Dedifferentiated amniotic fluid mesenchymal stem cell (primary cell): Measurements from ENCODE around the gene PDHB.
A peak's percentile ranks its signal among the peaks of the same experiment; 100 is the strongest.
"Not testable (repeated sequence)": the region's sequence is repeated elsewhere in the genome, so short reads cannot be mapped to it uniquely, and the experiment has no call there.

ENCODE experiments used
- DNase-seq: peaks from one replicate; pipeline ENCODE4 v3.0.0-alpha.2; 2016; ENCODE audit errors: extremely low spot score

PDHB gene

DNA sequence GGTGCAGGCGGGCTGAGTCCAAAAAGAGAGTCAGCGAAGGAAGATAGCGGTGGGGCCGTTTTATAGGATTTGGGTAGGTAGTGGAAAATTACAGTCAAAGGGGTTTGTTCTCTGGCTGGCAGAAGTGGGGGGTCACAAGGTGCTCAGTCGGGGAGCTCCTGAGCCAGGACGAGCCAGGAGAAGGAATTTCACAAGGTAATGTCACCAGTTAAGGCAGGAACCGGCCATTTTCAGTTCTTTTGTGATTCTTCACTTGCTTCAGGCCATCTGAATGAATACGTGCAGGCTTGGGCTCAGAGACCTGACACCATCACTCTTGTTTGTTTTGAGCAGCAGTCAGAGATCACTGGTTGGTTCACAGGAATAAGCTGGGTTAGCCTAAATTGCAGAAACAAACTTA is 3.6 kb upstream of the PDHB start:
- not testable (repeated sequence) for DNase-seq

GRCh38 chr3:58434990-58435389 is 1.4 kb upstream of the PDHB start:
- DNase-seq: peak; percentile 62

GRCh38 chr3:58434511-58434910 is 879 bp upstream of the PDHB start:
- no peak for DNase-seq

DNA sequence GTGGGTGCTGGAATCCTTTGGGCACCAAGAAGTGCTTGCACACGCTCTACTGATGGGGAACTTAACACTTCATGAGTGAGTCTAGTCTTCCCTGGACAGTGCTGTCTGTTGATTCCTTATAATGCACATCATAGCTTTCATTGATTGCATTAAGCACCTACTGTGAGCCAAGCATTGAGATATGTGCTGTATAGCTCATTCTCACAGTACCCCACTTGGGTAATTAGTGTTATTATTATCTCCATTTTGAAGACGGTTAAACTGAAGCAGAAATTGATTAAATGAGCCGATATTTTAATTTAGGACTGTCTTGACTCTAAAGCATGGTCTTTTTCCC is 504 bp upstream of the PDHB start:
- DNase-seq: no peak

GRCh38 chr3:58432905-58433304 is 727 bp downstream of the PDHB start:
- no peak for DNase-seq

DNA sequence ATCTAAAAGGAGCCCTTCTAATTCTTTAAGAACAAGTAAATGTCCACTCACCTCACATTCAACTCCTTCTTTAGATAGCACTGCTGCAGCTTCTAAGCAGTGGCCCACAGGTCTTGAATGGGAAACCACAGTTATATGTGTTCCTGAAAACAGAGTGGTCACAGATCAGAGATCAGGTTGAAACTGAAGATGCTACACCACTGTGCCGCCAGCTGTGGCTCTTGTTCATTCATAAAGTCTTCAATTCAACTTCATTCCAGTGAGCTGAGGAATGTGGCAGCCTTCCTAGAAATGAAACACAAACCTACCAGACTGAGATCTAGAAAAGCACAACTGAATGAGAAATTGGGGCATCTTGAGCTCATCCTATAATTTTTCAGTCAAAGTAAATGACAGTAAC is 4.0 kb downstream of the PDHB start:
- no peak for DNase-seq

- no peak for DNase-seq
Observed at GRCh38 chr3:58427661-58428361, 5.8 kb downstream of the PDHB start.

- DNase-seq: no peak
Observed at GRCh38 chr3:58425782-58426181, 7.8 kb downstream of the PDHB start.

DNA sequence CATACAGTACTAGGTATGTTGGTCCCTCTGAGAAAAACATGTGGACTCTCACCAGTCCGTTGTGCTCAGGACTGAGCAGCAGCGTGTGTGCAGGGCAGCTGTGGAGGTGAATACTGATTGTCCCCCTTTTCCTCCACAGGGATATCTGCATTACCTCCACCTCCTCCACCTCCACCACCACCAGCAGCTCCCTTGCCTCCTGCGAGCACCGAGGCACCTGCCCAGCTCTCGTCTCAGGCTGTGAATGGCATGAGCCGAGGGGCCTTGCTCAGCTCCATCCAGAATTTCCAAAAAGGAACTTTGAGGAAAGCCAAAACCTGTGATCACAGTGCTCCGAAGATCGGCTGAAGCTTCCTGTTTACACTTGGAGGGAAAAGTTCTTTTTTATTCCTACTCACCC is 9.0 kb downstream of the PDHB start:
- no peak for DNase-seq

DNA sequence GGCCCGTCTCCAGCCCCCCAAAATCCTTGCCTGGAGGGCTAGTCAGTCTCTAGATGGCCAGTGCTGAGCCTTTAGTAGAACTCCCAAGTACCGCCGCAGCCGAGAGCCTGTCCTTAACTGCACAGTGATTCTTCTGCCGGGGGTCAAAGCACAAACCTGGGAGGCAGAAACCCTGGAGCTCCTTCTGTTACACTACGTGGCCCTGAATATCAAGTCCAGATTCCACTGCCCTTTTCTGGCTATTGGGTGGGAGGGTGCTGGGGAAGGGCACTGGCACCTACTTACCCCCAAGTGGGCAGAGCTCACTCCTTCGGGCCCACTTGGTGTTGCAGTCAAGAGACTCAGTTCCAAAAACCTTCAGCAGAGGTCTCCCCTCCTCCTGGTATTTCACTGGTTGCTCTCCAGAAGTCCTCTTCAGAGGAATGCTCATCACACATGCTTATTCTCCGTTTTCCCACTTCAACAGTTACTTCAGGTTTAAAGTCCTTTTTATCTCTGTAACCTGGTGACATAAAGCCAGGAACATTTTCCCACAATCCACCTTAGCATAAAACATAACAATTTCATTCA is 10.8 kb downstream of the PDHB start:
- no peak for DNase-seq

- DNase-seq: no peak
Observed at GRCh38 chr3:58421004-58421403, 12.6 kb downstream of the PDHB start.

- DNase-seq: no peak
Observed at GRCh38 chr3:58419780-58420507, 13.7 kb downstream of the PDHB start.

DNA sequence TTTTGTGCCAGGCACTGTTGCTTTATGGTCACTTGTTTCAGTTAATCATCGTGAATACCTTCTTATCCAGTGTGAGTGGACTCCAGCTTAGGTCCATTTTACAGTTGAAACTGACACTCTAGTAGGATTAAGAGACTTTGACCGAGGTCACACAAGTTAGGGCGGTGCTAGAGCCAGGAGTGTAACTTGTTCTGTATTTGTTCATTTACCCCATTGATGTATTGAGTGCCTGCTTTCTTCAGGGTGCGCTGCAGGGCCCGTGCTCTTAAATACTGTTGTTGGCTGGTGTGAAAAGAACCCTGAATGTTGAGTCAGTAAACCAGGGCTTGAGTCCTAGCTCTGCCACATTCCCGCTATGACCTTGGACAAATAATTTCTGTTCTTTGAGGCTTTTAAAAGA is 15.4 kb downstream of the PDHB start:
- no peak for DNase-seq

DNA sequence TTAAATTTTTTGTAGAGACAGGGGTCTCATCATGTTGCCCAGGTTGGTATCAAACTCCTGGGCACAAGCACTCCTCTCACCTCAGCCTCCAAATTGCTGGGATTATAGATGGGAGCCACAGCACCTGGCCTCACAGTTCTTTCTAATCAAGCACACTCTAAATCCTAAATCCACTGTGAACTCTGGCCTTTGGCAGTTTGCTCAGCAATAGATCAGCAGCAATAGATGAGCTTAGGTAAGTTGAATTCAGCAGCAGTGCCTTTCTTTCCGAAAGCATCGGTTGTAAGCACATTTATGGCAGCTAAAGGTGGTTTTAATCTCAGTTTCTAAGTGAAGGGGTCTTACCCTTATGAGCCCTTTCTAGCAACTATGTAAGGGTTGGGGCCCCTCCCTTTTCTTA is 16.6 kb downstream of the PDHB start:
- no peak for DNase-seq

DNA sequence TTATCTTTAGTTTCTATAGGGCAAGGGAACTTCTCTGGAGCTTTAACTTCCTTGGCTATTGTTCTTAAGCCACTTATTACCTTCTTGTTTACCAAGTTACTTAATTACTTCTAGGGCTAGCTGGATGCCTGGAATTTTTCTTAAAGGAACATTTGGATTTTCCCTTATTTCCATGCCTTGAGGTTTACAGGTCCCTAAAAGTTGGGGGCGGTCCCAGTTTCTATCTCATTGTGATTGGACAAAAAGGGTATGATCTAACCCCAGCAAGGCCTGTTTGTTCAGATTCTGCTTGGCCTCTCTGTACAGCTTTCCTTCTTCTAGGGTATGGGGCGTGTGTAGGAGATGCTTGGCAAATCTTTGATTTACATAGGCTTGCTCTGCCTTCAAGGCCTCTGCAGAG is 17.4 kb downstream of the PDHB start:
- DNase-seq: no peak

GRCh38 chr3:58414538-58415197 is 19.0 kb downstream of the PDHB start:
- DNase-seq: peak; percentile 76

GRCh38 chr3:58411851-58412830 is 21.5 kb downstream of the PDHB start:
- no peak for DNase-seq

DNA sequence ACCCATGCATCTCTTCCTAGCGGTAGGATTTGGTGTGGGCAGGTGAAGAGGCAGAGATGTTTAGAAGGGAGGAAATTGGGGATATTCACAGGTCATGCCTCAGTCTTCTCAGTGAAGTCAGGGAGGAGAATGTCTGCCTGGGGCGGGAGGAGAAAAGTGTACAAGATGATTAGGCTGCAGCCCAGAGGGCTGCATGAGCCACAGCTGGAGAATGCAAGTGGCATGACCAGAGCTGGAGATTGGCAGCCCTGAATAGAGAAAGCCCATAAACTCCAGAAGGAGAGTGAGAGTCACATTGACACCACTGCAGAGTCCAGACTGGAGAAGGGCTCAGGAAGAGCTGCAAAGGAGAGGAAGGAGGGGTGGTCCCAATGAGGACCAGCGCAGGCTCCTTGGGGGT is 22.6 kb downstream of the PDHB start:
- DNase-seq: no peak

GRCh38 chr3:58409663-58410062 is 24.0 kb downstream of the PDHB start:
- no peak for DNase-seq

DNA sequence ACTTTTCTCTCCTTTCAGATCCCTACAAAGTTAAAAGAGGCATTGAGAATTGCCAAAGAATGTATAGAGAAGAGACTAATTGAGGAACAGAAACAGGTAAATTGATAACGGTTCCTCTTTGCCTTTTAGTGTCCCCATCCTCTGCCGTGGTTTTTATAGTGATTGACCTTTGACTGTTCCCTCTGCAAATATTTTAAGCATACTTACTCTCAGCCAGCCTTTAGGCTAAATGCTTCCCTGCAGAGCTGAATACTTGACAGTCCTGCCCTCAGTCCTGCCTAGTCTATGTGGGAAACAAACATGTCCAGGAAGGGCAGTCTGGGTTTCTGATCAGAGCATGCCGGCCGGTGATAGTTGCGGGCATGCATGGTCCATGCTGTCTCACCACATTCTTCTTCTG is 24.7 kb downstream of the PDHB start:
- DNase-seq: no peak

DNA sequence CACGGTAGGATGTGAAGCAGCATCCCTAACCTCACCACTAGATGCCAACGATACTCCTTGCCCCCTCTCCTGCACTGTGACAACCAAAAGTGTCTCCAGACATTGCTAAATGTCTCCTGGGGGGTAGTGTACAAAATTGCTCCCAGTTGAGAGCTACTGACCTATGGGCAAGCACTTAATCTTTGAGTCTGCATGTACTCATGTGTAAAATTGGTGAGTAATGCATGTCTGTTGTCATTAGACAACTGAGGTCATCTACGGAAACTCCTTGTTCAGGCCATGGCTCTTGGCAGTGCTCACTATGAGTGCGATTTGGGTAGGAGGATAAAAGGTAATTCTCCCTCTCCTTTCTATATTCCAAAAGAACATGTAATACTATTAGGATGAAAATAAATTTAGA is 29.2 kb downstream of the PDHB start:
- no peak for DNase-seq
